Measurements from ENCODE around the gene FBXO17. TPM values are rescaled to one million over a fixed set of nuclear protein-coding genes. Genes with fewer than 3 reads are reported as not detected.

The FBXO17 gene
- total RNA-seq, 5 donors from 2014 or later (not counting 1 experiment from before 2014, with no cell fraction given), result 0.18 to 0.46 (median 0.28) TPM; not detected in 2

- peak overlapping the region in 1 of 2 donors; percentile 75 for H3K27ac Mint-ChIP-seq
- peaks cover 0 to 15% of the 10 kb centered on the region in 2 experiments for H3K27me3 ChIP-seq (replicated peaks in 1 of 2; ENCODE audit: control insufficient read depth in 2 of 2, extremely low read depth in 1 of 2, insufficient read depth in 2 of 2, low read length in 1 of 2)
- H3K4me1 ChIP-seq (ENCODE audit: control insufficient read depth in 1 of 2, extremely low read depth in 1 of 2, insufficient read depth in 2 of 2, low read length in 2 of 2), result peaks cover 0 to 11% of the 10 kb centered on the region in 2 experiments
- no peaks in the 10 kb centered on the region for H3K9me3 ChIP-seq
- no peaks in the 10 kb centered on the region for H3K9me3 Mint-ChIP-seq
- H3K27me3 Mint-ChIP-seq, result no peaks in the 10 kb centered on the region
- WGBS (ENCODE audit: insufficient coverage), result 26% methylated on average over 4 of the region's 10 CpGs
- DNase-seq (peak in 9 of 35 experiments; percentile 10 to 32 (median 16)), ATAC-seq (replicated peaks in 1 of 4) (peak; percentile 28 to 66 (median 54))
- peaks cover 29% of the 10 kb centered on the region for H3K36me3 Mint-ChIP-seq
- H3K36me3 ChIP-seq (ENCODE audit: control insufficient read depth in 2 of 2, extremely low read depth in 1 of 2, insufficient read depth in 1 of 2, low read length in 1 of 2), result peaks cover 3 to 33% of the 10 kb centered on the region in 2 donors
- H3K4me3 Mint-ChIP-seq, result peak overlapping the region in 1 of 3 donors; percentile 38
- CTCF ChIA-PET, result no interaction called here
- POLR2A ChIA-PET, result no interaction called here
- peak overlapping the region in 1 of 2 donors; percentile 5 for H3K4me3 ChIP-seq (ENCODE audit: control insufficient read depth in 1 of 2, extremely low read depth in 1 of 2, low read length in 1 of 2)
- peak overlapping the region; percentile 41 for H3K27ac ChIP-seq (ENCODE audit: low read length)
- peaks cover 12 to 20% (median 17%) of the 10 kb centered on the region in 3 donors for H3K4me1 Mint-ChIP-seq
Observed at GRCh38 chr19:38908911-38909310, 66.6 kb downstream of the FBXO17 start.

- H3K9me3 ChIP-seq, result no peaks in the 10 kb centered on the region
- CTCF ChIA-PET, result no interaction called here
- Mint-ChIP-seq H3K27ac (peak overlapping the region in 1 of 2 donors; percentile 16), H3K9me3 (no peaks in the 10 kb centered on the region), H3K4me1 (peaks cover 15 to 20% (median 20%) of the 10 kb centered on the region in 3 donors), H3K36me3 (peaks cover 33% of the 10 kb centered on the region), H3K4me3 (peak overlapping the region in 1 of 3 donors; percentile 11), H3K27me3 (no peaks in the 10 kb centered on the region)
- H3K4me3 ChIP-seq (ENCODE audit: control insufficient read depth in 1 of 2, extremely low read depth in 1 of 2, low read length in 1 of 2), result no peak overlapping the region
- H3K27me3 ChIP-seq (replicated peaks in 1 of 2; ENCODE audit: control insufficient read depth in 2 of 2, extremely low read depth in 1 of 2, insufficient read depth in 2 of 2, low read length in 1 of 2), result peaks cover 0 to 15% of the 10 kb centered on the region in 2 experiments
- ATAC-seq (replicated peaks in 1 of 4) (no peak), DNase-seq (no peak)
- no peak overlapping the region for H3K27ac ChIP-seq (ENCODE audit: low read length)
- WGBS (ENCODE audit: insufficient coverage), result 98% methylated on average over 11 of the region's 12 CpGs
- H3K36me3 ChIP-seq (ENCODE audit: control insufficient read depth in 2 of 2, extremely low read depth in 1 of 2, insufficient read depth in 1 of 2, low read length in 1 of 2), result peaks cover 3 to 33% of the 10 kb centered on the region in 2 donors
- POLR2A ChIA-PET, result interaction anchor here in 1 of 2 donors (0.7 kb wide), 1 partner anchor 150 kb away, joined by 6 read pairs; no protein-coding TSS in a partner anchor
- peaks cover 0 to 11% of the 10 kb centered on the region in 2 experiments for H3K4me1 ChIP-seq (ENCODE audit: control insufficient read depth in 1 of 2, extremely low read depth in 1 of 2, insufficient read depth in 2 of 2, low read length in 2 of 2)
Observed at GRCh38 chr19:38907670-38908069, 67.9 kb downstream of the FBXO17 start.

GRCh38 chr19:38907227-38907626, 68.3 kb downstream of the FBXO17 start:
- Mint-ChIP-seq H3K27me3 (no peaks in the 10 kb centered on the region), H3K9me3 (no peaks in the 10 kb centered on the region), H3K4me3 (peak overlapping the region in 1 of 3 donors; percentile 11), H3K4me1 (peaks cover 16 to 21% (median 19%) of the 10 kb centered on the region in 3 donors), H3K27ac (no peak overlapping the region), H3K36me3 (peaks cover 33% of the 10 kb centered on the region)
- ATAC-seq (replicated peaks in 1 of 4) (no peak), DNase-seq (no peak)
- POLR2A ChIA-PET, result no interaction called here
- Histone ChIP-seq H3K36me3 (ENCODE audit: control insufficient read depth in 2 of 2, extremely low read depth in 1 of 2, insufficient read depth in 1 of 2, low read length in 1 of 2) (peaks cover 3 to 33% of the 10 kb centered on the region in 2 donors), H3K27me3 (replicated peaks in 1 of 2; ENCODE audit: control insufficient read depth in 2 of 2, extremely low read depth in 1 of 2, insufficient read depth in 2 of 2, low read length in 1 of 2) (peaks cover 0 to 12% of the 10 kb centered on the region in 2 experiments), H3K27ac (ENCODE audit: low read length) (no peak overlapping the region), H3K9me3 (no peaks in the 10 kb centered on the region), H3K4me3 (ENCODE audit: control insufficient read depth in 1 of 2, extremely low read depth in 1 of 2, low read length in 1 of 2) (no peak overlapping the region), H3K4me1 (ENCODE audit: control insufficient read depth in 1 of 2, extremely low read depth in 1 of 2, insufficient read depth in 2 of 2, low read length in 2 of 2) (peaks cover 0 to 11% of the 10 kb centered on the region in 2 experiments)
- 98% methylated on average over 29 of the region's 29 CpGs for WGBS (ENCODE audit: insufficient coverage)
- CTCF ChIA-PET, result no interaction called here

- Mint-ChIP-seq H3K27me3 (no peaks in the 10 kb centered on the region), H3K4me3 (no peak overlapping the region), H3K27ac (no peak overlapping the region), H3K9me3 (no peaks in the 10 kb centered on the region), H3K36me3 (peaks cover 33% of the 10 kb centered on the region), H3K4me1 (peaks cover 29 to 35% (median 30%) of the 10 kb centered on the region in 3 donors)
- 100% methylated on average over 4 of the region's 4 CpGs for WGBS (ENCODE audit: insufficient coverage)
- CTCF ChIA-PET, result interaction anchor here in 1 of 2 donors (0.7 kb wide), 2 partner anchors 14 to 51 kb away, joined by 4 to 5 read pairs; no protein-coding TSS in a partner anchor
- H3K27me3 ChIP-seq (replicated peaks in 1 of 2; ENCODE audit: control insufficient read depth in 2 of 2, extremely low read depth in 1 of 2, insufficient read depth in 2 of 2, low read length in 1 of 2), result peaks cover 0 to 2% of the 10 kb centered on the region in 2 experiments
- no peak overlapping the region for H3K4me3 ChIP-seq (ENCODE audit: control insufficient read depth in 1 of 2, extremely low read depth in 1 of 2, low read length in 1 of 2)
- DNase-seq, result no peak
- no peak overlapping the region for H3K27ac ChIP-seq (ENCODE audit: low read length)
- H3K4me1 ChIP-seq (ENCODE audit: control insufficient read depth in 1 of 2, extremely low read depth in 1 of 2, insufficient read depth in 2 of 2, low read length in 2 of 2), result peaks cover 4 to 19% of the 10 kb centered on the region in 2 experiments
- POLR2A ChIA-PET, result interaction anchor here in 1 of 2 donors (0.5 to 0.6 kb wide), 2 partner anchors 11 to 92 kb away, joined by 3 to 4 read pairs; no protein-coding TSS in a partner anchor
- H3K36me3 ChIP-seq (ENCODE audit: control insufficient read depth in 2 of 2, extremely low read depth in 1 of 2, insufficient read depth in 1 of 2, low read length in 1 of 2), result peaks cover 3 to 33% of the 10 kb centered on the region in 2 donors
- no peak for ATAC-seq (replicated peaks in 1 of 4)
- H3K9me3 ChIP-seq, result no peaks in the 10 kb centered on the region
Observed at GRCh38 chr19:38905620-38906019, 69.9 kb downstream of the FBXO17 start.

- Mint-ChIP-seq H3K4me3 (no peak overlapping the region), H3K27me3 (no peaks in the 10 kb centered on the region), H3K36me3 (peaks cover 33% of the 10 kb centered on the region), H3K27ac (peak overlapping the region in 1 of 2 donors; percentile 19), H3K4me1 (peaks cover 35 to 41% (median 35%) of the 10 kb centered on the region in 3 donors), H3K9me3 (no peaks in the 10 kb centered on the region)
- peaks cover 6 to 19% of the 10 kb centered on the region in 2 experiments for H3K4me1 ChIP-seq (ENCODE audit: control insufficient read depth in 1 of 2, extremely low read depth in 1 of 2, insufficient read depth in 2 of 2, low read length in 2 of 2)
- H3K27ac ChIP-seq (ENCODE audit: low read length), result no peak overlapping the region
- 91% methylated on average over 25 of the region's 35 CpGs for WGBS (ENCODE audit: insufficient coverage)
- no peaks in the 10 kb centered on the region for H3K27me3 ChIP-seq (replicated peaks in 1 of 2; ENCODE audit: control insufficient read depth in 2 of 2, extremely low read depth in 1 of 2, insufficient read depth in 2 of 2, low read length in 1 of 2)
- peaks cover 3 to 33% of the 10 kb centered on the region in 2 donors for H3K36me3 ChIP-seq (ENCODE audit: control insufficient read depth in 2 of 2, extremely low read depth in 1 of 2, insufficient read depth in 1 of 2, low read length in 1 of 2)
- ChIA-PET CTCF (interaction anchor here in 1 of 2 donors (0.5 to 0.6 kb wide), 2 partner anchors 23 to 271 kb away, joined by 3 to 5 read pairs; no protein-coding TSS in a partner anchor), POLR2A (interaction anchor here in 1 of 2 donors (0.5 kb wide), 1 partner anchor 91 kb away, joined by 4 read pairs; no protein-coding TSS in a partner anchor)
- ATAC-seq (replicated peaks in 1 of 4) (no peak), DNase-seq (no peak)
- no peaks in the 10 kb centered on the region for H3K9me3 ChIP-seq
- H3K4me3 ChIP-seq (ENCODE audit: control insufficient read depth in 1 of 2, extremely low read depth in 1 of 2, low read length in 1 of 2), result no peak overlapping the region
Observed at GRCh38 chr19:38904581-38905539, 70.7 kb downstream of the FBXO17 start.

GRCh38 chr19:38901683-38902082, 73.9 kb downstream of the FBXO17 start:
- Histone ChIP-seq H3K4me3 (ENCODE audit: control insufficient read depth in 1 of 2, extremely low read depth in 1 of 2, low read length in 1 of 2) (no peak overlapping the region), H3K9me3 (no peaks in the 10 kb centered on the region), H3K27ac (ENCODE audit: low read length) (no peak overlapping the region), H3K4me1 (ENCODE audit: control insufficient read depth in 1 of 2, extremely low read depth in 1 of 2, insufficient read depth in 2 of 2, low read length in 2 of 2) (peaks cover 9 to 28% of the 10 kb centered on the region in 2 experiments), H3K27me3 (replicated peaks in 1 of 2; ENCODE audit: control insufficient read depth in 2 of 2, extremely low read depth in 1 of 2, insufficient read depth in 2 of 2, low read length in 1 of 2) (no peaks in the 10 kb centered on the region), H3K36me3 (ENCODE audit: control insufficient read depth in 2 of 2, extremely low read depth in 1 of 2, insufficient read depth in 1 of 2, low read length in 1 of 2) (peaks cover 3 to 19% of the 10 kb centered on the region in 2 donors)
- WGBS (ENCODE audit: insufficient coverage), result no CpG with 5 or more reads among the region's 1 CpG
- Mint-ChIP-seq H3K4me1 (peaks cover 45 to 49% (median 48%) of the 10 kb centered on the region in 3 donors), H3K27ac (no peak overlapping the region), H3K9me3 (no peaks in the 10 kb centered on the region), H3K36me3 (peaks cover 14% of the 10 kb centered on the region), H3K4me3 (peak overlapping the region in 2 of 3 donors; percentile 54 to 86), H3K27me3 (no peaks in the 10 kb centered on the region)
- ChIA-PET POLR2A (interaction anchor here (0.6 to 2.5 kb wide), 2 partner anchors 28 to 532 kb away, joined by 5 to 11 read pairs; partner anchors contain the start of genes MRPS12 (in 1 of the 2) and SARS2 (in 1 of the 2)), CTCF (no interaction called here)
- no peak for DNase-seq
- ATAC-seq (replicated peaks in 1 of 4), result no peak

All from T-cell (primary cell).